ENCODE data around the gene PPP2R5E.
"Not testable (repeated sequence)": the region's sequence is repeated elsewhere in the genome, so short reads cannot be mapped to it uniquely, and the experiment has no call there.

Gene PPP2R5E

GRCh38 chr14:63543000-63543825 lies at the start of gene PPP2R5E:
Gene PPP2R5E (minus strand): TSS chr14:63543377. CDS start chr14:63539685, 3,692 bp downstream.
- DNase-seq (ENCODE audit: low read depth in 2 of 2), result peak; percentile 95 to 97

GRCh38 chr14:63583046-63583445 lies 39.9 kb upstream of the PPP2R5E start:
- DNase-seq (ENCODE audit: low read depth in 2 of 2), result not testable (repeated sequence)

GRCh38 chr14:63581491-63581890 lies 38.3 kb upstream of the PPP2R5E start:
- DNase-seq (ENCODE audit: low read depth in 2 of 2), result no peak

GRCh38 chr14:63578300-63578699 lies 35.1 kb upstream of the PPP2R5E start:
- DNase-seq (ENCODE audit: low read depth in 2 of 2), result no peak

GRCh38 chr14:63573581-63573980 lies 30.4 kb upstream of the PPP2R5E start:
- DNase-seq (ENCODE audit: low read depth in 2 of 2), result no peak

GRCh38 chr14:63565448-63565847 lies 22.3 kb upstream of the PPP2R5E start:
- no peak for DNase-seq (ENCODE audit: low read depth in 2 of 2)

GRCh38 chr14:63564318-63564717 lies 21.1 kb upstream of the PPP2R5E start:
- DNase-seq (ENCODE audit: low read depth in 2 of 2), result no peak

GRCh38 chr14:63563370-63564026 lies 20.3 kb upstream of the PPP2R5E start:
- DNase-seq (ENCODE audit: low read depth in 2 of 2), result no peak

- DNase-seq (ENCODE audit: low read depth in 2 of 2), result no peak
These were observed 19.2 kb upstream of the PPP2R5E start for GRCh38 chr14:63562405-63562804.

GRCh38 chr14:63555572-63555971 lies 12.4 kb upstream of the PPP2R5E start:
- DNase-seq (ENCODE audit: low read depth in 2 of 2), result no peak

- DNase-seq (ENCODE audit: low read depth in 2 of 2), result no peak
These were observed 8.2 kb upstream of the PPP2R5E start for GRCh38 chr14:63551332-63551731.

- no peak for DNase-seq (ENCODE audit: low read depth in 2 of 2)
These were observed 4.7 kb upstream of the PPP2R5E start for GRCh38 chr14:63547798-63548335.

GRCh38 chr14:63545431-63545830 lies 2.3 kb upstream of the PPP2R5E start:
- no peak for DNase-seq (ENCODE audit: low read depth in 2 of 2)

GRCh38 chr14:63544591-63545299 lies 1.6 kb upstream of the PPP2R5E start:
- no peak for DNase-seq (ENCODE audit: low read depth in 2 of 2)

- DNase-seq (ENCODE audit: low read depth in 2 of 2), result no peak
These were observed 739 bp upstream of the PPP2R5E start for GRCh38 chr14:63543826-63544406.

- no peak for DNase-seq (ENCODE audit: low read depth in 2 of 2)
These were observed 762 bp downstream of the PPP2R5E start for GRCh38 chr14:63542231-63542999.

- no peak for DNase-seq (ENCODE audit: low read depth in 2 of 2)
These were observed 7.3 kb downstream of the PPP2R5E start for GRCh38 chr14:63535918-63536317.

GRCh38 chr14:63533474-63533873 lies 9.7 kb downstream of the PPP2R5E start:
- no peak for DNase-seq (ENCODE audit: low read depth in 2 of 2)

- no peak for DNase-seq (ENCODE audit: low read depth in 2 of 2)
These were observed 18.5 kb downstream of the PPP2R5E start for GRCh38 chr14:63524537-63525155.

- no peak for DNase-seq (ENCODE audit: low read depth in 2 of 2)
These were observed 19.3 kb downstream of the PPP2R5E start for GRCh38 chr14:63523735-63524426.

Measured in stimulated activated CD8-positive, alpha-beta memory T cell treated with anti-CD3 and anti-CD28 coated beads, Interleukin-15, amount 100 ng/mL, for 48 hours (primary cell).